Glomerular visceral epithelial cell (primary cell): ENCODE measurements around the gene RAI1.

Source experiments
- DNase-seq: peaks from one replicate; pipeline ENCODE4 v3.0.0-alpha.2; 2016; ENCODE audit errors: extremely low spot score

RAI1 gene

DNA sequence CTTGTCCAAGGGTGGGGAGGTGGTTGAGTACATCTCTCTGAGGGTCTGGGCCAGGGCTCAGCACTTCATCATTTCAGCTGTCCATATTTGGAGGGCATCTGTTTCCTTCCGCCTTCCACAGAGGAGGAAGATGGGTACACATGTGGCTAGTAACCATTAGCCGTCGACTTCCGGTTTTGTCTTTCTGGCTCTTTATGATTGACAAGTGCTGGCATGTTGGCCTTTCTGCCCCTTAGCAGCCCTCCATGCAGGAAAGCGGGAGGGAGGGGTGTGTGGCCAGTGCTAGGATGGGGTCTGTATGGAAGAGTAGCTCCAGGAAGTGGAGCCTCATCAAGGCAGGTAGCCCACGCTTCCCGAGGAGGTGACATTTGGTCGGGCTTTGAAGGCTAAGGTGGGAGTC, 69.6 kb downstream of the RAI1 start:
- DNase-seq, result no peak

DNA sequence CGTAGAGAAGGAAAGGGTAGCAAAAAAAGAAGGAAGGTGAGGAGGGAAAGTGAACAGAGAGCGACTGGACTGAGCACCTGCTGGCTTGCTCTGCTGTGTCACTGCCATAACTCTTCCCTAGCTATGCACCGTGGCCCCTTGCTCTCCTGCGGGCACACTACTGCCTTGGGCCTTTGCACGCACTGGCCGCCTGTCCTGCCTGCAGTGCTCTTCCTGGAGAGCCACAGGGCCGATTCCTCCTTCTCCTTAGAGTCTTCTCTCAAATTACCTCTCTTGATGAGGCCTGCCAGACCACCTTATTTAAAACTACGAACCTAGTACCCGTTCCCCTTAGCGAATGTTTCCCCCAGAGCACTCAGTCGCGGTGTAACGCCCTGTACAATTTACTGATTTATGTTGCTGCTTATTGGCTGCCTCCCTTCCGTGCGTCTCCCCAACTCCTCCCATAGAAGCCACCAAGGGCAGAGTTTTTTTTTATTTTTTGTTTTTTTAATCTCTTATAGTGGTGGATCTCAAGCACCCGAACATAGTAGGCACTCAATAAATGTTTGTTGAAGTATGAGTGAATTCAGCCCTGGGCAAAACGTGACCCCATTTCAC, 70.3 kb downstream of the RAI1 start:
- no peak for DNase-seq

DNA sequence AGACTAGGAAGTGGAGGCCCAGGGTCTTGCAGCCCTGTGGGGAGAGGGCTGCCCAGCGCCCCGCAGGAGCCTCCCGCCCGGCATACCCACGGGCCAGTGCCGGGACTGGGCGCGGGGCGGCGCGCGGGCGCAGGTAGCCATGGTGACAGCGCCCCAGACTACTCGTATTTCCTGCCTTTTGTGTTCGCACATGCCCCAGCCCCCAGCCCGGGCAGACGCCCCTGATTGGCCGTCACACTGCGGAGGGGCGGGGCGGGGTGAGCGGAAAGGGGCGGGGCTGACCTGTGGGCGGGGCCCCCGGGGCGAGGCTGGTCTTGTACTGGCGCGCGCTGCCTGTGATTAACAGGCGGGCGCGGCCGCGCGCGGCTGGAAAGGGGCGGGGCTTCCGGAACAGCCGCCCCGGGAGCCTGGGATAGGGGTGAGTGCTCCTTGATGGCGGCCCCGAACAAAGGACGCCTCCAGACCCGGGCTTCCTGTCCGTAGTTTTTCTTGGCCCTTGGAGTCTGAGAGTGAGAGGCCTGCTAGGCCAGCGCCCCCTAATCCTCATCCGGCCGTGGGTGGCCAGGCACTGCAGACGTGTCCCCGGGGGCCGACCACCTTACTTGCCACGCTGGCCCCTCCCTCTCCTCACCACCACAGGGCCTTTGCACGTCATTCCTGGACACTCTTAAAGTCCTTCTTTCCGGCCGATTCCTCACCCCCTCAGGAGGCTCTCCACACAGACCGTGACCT, 71.0 kb downstream of the RAI1 start:
- peak; percentile 97 for DNase-seq

DNA sequence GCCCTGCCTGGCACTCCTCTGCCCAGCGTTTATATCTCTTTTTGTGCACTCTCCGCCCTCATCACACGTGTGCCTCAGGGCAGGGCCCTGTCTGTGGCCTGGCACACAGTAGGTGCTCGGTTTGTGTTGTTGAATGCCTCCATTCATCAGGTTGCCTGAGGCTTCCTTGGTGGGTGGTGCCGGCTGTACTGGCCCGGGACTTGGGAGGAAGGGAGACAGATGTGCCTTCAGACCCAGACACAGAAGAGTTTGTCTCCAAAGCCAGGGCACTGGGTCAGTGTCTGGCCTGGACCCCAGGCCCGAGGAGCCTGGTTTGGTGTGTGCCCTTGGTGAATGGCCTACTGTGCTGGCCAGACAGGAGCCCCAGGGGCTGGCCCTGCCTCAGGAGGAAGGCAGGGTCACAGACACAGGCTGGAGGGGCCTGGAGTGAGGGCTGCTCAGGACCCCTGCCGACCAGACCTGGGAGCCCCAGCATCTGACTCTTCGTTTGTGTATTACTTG, 71.6 kb downstream of the RAI1 start:
- no peak for DNase-seq

DNA sequence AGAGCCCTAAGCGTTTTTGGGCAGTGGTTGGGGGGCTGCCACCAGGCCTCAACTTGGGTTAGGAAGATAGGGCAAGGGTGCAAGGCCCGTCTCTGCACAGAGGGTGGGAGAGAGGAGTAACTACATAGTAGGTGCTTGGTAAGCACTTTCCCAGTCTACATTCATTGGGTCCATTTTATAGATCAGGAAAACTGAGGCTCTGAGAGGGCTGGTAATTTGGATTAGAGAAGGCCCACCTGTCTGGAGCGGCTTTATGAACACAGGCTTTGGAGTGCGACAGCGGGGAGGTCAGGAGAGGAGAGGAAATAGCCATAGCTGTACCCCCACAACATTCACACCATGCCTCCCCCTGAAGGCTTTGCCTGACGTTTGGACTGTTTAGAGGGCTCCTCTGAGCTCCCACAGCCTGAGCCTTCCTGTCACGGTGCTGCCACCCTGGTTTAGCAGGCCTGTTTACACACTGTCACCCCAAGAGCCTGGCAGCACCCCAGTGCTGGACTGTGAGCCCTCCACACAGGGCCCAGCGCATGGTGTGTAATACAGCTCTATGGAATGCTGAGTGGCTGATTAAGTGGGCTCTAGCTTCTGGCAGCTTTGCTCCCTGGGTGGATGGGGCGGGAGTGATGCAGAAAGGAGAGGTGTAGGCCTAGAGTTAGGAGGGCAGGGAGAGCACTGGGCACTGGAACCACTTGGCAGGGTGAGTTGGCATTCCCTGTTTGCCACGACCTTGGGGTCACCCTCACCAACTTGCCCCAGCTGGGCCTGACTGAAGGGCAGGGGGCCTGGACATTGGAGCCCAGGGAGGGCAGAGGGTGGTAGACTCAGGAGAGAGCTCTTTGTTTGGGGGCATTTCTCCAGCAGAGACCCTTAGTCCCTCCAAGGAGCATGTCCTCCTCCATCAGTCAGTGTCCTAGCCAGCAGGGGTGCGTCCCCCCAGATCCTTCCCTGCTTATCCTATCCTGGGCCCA, 73.7 kb downstream of the RAI1 start:
- DNase-seq, result no peak

DNA sequence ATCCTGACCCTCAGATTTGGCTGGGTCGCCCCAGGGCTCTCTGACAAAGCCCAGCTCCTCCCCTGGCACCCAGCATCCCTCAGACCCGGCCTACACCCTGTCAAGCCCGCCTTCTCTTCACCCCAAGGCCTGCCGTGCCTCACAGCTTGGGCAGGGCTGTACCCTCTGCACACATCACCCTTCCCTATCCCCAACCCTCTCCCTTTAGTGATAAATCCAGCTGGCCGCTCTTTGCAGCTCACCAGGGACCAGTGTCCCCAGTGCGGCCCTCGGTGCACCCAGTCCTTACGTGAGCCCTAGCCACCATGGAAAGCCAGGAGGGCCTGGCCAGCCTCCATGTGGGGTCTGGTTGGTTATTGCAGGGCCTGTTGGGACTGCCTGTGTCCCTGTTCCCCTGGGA, 74.5 kb downstream of the RAI1 start:
- no peak for DNase-seq

DNA sequence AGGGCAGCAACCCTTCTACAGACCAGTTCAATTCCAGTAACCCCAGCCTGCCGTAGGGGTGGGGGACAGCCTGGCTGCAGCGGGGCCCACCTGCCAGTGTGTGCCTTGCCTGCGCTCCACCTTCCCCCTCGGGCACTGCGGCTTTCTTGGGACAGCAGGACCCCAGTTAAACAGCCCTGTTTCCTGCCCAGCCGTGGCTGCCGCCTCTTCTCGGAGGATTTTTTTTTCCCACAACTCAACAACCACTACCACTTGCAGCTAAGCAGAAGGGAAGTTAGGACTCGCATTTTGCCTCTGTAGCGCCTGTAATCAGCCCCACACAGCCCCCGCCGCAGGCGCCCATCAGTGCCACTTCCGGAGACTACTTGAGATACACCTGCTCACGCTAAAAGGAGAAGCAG, 76.1 kb downstream of the RAI1 start:
- no peak for DNase-seq

DNA sequence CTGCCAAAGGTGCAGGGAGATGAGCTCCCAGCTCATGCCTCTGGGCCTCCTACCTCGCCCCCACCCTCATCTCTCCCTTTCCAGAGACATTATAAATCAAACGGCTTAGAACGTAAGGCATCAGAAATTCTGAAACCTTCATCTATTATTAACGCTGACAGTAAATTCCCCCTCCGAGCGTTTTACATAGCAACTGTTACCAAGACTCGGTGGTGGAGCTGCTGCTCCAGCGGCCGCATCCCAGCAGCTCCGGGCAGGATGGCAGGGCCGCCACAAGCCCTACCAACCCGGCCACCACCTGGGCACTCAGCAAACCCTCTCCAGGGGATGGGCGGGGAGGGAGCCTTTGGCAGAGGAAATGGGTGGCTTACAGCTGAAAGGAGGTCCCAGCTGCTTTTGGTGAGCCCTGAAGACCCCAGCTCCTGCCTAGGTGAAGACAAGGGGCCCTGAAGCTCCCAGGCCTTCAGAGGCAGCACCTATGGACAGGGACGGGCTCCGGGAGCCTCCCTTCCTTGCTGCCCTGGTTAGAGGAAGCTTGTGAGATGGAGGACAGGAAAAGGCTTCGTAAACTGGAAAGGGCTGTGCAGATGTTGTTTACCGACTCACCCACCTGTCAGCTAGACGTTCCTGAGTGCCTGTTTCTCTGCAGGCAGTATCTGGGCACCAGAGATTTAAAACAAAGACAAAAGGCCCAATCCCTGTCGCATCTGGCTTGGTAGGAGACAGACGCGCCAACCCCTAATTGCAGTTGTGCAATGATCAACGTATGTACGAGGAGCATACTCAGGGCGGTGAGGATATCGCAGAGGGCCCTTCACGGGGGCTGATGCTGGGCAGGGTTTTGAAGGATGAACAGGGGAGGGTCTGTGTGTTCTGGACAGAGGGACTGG, 76.9 kb downstream of the RAI1 start:
- DNase-seq, result no peak

DNA sequence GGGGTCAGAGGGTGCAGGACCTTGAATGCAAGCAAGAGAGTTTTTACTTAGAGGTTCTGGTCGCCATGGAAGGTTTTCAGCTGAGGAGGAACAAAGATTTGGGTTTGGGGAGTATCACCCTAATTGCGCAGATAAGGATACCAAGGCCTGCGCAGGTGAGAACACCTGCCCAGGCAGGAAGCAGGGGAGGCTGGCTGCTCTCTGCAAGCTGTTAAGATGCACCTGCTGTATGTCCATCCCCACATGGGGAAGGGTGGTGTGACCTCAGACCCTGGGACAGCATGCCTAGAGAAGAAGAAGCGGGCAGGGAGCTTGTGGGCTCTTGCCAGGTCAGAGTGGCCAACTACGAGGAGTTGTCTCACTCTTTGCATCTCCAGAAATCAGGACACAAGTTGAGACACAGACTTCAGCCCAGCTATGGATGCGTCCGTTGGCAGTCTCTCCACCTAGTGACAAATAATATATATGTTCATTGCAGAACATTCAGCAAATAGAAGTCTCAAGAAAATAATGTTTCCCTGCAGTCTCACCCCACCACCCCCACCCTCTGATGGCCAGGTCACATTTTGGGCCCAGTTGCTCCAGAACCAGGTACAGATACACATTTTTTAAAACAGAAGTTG, 77.8 kb downstream of the RAI1 start:
- no peak for DNase-seq

DNA sequence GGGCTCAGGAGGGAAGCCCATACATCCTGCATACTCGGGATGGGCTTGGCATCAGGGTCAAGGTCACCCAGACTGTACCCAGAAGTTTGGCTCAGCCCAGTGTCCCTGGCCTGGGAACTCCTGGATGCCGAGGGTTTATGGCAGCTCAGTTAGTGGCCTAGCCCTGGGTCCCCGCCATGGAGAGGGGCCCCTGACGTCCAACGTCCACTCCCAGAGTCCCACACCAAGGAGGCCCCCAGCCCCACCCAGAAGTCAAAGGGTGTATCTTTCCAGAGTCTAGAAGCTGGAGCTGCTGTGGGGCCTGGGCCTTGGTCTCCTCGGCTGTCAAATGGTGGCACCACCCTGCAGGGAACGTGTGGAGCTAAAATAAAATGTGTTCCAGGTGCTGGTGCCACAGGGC, 79.1 kb downstream of the RAI1 start:
- no peak for DNase-seq

DNA sequence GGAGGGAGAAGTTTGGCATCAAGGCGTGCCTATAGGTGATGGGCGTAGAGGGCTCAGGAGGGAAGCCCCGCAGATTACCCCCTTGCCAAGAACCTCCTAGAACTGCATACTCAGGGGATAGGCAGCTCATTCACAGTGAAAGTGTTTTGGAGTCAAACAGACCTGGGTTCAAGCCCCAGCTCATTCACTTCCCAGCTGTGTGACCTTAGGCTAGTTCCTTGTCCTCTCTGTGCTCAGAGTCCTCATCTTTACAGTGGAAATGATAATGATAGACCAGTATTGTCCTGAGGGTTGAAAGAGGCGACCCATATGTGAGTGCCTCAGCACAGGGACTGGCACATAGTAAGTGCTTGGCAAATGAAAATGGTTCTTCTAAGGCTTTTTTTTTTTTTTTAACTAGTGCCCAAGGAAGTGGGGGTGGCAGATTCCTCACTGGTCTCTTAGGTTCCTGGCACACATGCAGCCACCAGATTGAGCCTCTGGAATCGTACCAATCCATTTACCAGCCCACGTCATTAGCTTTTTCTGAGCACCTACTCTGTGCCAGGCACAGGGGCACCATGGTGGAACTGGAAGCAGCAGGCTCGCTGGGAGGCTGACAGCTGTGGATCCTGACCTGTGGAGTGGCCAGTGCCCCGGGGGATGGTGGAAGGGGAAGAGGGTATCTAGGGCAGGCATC, 79.8 kb downstream of the RAI1 start:
- DNase-seq, result no peak

DNA sequence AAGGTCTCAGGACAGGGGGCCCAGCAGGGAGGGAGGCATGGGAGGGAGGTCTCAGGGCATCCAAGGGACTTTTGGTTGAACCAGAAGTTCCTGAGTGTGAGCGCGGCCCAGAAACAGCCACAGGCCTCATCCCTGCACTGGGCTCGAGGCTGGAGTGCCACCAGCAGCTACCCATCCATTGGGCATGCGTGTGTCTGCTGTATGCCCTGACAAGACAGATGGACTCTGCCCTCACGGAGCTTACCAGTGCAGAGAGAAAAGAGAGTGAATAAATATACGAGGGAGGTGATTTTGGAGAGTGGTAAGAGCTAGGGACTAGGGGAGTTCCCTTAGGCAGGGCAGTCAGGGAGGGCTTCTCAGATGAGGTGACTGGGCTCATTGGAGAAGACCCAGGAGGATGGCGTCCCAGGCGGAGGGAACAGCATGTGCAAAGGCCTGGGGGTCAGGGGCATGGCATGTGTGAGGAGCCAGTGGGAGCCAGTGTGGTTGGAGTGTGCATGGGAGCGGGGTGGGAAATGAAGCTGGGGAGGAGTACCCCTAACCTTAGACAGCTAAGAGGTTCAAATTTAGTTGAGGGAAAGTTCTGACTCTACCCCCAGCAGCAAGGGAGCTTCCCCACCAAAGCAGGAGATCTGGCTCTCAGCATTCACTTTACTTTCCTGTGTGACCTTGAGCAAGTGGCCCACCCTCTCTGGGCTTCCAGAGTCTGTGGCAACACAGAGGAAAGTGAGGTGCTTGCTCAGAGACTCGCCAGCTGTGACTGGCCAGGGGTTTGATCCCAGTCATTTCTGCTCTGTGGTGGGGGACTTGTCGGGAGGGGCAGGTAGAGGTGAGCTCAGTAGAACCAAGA, 80.9 kb downstream of the RAI1 start:
- DNase-seq, result no peak

DNA sequence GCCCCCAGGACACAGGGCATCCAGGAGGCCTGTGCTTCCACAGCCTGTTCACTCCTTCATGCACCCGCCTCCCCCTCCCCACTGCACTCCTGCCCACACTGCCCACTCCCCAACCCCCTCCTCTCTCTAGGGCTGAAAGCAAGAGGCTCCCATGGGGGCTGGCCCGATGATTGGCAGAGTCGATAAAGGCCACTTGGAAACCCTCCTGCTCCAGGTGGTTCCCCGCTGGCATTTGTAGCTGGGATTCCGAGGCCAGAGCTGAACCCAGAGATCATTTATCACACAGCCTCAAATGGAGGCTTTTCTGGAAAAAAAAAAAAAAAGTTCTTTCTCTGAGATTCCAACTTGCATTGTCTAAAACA, 81.5 kb downstream of the RAI1 start:
- no peak for DNase-seq

DNA sequence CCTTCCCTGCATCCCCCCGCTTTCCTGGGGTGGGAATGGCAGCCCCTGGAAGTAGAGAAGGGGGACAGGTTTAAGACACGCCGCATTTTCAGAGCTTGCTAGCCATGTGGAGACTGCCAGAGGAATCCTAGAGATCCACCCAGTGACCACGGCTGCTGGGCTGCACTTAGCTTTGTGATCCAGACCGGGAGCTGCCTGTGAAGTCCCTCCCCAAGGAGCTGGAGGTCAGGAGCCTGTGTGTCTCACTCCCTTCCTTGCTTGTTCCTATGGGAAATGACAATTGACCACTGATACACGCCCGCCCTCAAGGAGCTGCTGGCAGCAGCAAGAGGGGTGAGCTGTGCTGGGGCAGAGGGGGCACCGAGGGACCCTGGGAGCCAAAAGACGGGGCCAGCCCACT, 81.9 kb downstream of the RAI1 start:
- DNase-seq, result no peak

DNA sequence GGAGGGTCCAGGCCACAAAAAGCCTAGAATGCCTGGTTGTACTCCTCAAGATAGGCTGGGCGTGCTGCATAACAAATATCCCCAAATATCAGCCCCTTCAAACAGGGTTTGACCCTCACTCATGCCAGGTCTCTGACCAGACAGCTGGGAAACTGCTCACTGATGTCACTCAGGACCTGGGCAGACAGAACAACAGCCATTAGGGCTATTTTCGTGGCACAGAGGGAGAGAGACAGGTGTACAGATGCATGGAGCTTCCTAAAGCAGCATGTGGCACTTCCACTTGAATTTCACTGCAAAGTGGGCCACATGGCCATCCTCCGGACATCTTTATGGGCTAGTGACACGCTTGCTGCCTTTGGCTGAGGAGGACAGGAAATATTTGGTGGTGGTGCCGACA, 82.5 kb downstream of the RAI1 start:
- DNase-seq, result no peak

DNA sequence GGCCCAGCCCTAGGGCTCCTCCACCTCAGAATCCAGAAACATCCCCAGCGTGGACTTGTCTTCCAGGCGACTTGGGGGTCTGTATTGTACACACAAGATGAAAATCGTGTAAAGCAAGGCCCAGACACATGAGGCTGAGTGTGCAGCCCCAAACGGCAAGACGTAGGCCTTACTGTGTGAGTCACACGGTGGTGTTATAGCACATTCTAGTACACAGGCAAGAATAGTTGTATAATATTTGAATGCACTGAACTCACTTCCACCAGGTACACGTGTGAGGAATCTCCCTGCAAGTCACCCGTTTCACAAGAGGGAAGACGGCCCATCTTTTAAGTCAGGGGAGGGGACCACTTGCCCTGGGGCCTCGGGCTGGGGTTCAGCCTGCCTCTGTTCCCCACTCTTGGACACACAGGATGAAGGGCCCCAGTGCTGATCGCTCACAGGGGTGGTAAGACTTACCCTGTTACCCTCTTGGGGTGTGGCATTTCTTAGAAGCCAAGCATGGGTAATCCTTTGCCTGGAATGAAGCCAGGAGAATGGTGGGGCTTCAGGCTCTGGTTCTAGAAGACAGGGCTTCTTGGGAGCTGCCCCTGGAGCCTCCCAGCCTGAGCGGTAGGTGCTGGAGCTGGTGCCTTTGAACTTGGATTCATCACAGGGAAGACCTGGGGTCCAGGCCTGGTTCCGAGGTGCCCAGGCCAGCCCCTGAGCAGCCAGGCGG, 84.3 kb downstream of the RAI1 start:
- no peak for DNase-seq

DNA sequence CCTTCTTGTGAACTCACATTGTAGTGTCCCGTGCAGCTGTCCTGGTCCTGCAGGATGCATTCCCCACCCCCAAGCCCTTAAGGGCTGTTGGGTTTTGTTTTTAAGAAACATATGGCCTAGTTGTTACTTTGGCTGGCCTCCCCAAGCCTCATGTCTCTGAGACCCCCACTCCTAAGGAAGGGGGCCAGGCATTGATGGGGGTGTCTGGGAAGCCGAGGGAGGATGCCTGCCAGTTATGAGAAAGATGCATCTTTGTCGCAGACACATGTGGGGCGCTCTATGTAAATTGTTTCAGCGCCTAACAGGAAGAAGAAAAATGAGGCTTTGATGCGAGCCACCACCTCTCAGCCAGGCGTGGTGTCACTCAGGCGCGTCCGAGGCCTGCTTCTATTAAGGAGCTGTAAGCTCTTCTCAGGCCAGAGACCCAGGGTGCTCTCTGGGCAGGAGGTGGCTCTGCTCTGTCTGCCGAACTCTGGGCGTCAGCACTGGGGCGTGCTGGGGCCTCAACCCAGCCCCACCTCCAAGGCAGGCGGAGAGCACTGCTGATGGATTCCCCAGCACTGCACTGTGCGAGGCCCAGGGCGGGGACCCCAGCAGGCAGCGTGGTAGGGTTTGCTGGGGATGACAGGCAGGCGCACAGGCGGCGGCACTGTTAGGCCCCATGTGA, 85.0 kb downstream of the RAI1 start:
- DNase-seq, result no peak

DNA sequence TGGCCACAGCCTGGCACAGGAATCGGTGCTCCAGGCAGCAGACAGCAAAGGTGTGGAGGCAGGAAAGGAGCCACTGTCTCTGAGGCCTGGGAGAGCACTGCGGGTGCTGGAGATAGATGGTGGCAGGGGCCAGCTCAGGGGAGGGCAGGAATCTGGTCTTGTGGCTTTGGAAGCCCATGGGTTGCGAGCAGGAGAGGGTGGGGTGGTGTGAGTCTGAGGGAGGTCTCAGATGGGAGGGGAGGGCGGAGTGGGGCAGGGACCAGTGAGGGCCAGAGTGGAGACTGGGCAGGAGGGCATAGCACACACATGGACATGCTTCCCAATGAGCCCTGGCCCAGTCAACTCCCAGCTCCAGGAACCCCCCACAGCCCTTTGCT, 85.5 kb downstream of the RAI1 start:
- no peak for DNase-seq
